BE2C (cell line): ENCODE data around the gene BMPR1B.
"Not testable (repeated sequence)": the region's sequence is repeated elsewhere in the genome, so short reads cannot be mapped to it uniquely, and the experiment has no call there.

Experiments used
- DNase-seq: peaks from one replicate; pipeline ENCODE4 v3.0.0-alpha.2; 2020
- H3K27me3 ChIP-seq: fragments of 250-450 bp; sonication (Bioruptor Pico); 2 replicates; pipeline ENCODE4 v1.5.1; 2020; ENCODE audit warnings: mild to moderate bottlenecking
- H3K36me3 ChIP-seq: fragments of 250-450 bp; sonication (Bioruptor Pico); 2 replicates; pipeline ENCODE4 v1.5.1; 2020; ENCODE audit warnings: mild to moderate bottlenecking
- H3K4me1 ChIP-seq: fragments of 250-450 bp; sonication (Bioruptor Pico); 2 replicates; pipeline ENCODE4 v1.5.1; 2020
- H3K4me3 ChIP-seq: 2 replicates; pipeline ENCODE4 v1.5.1; 2011; ENCODE audit warnings: low read depth, low read length
- H3K9me3 ChIP-seq: fragments of 250-450 bp; sonication (Bioruptor Pico); 2 replicates; pipeline ENCODE4 v1.5.1; 2020
- TF ChIP-seq, protein P1 (sequence below): IDR thresholded peaks from 2 replicates; pipeline ENCODE4 v1.5.1; 2012; ENCODE audit warnings: mild to moderate bottlenecking, low read depth, low read length

BMPR1B gene

DNA sequence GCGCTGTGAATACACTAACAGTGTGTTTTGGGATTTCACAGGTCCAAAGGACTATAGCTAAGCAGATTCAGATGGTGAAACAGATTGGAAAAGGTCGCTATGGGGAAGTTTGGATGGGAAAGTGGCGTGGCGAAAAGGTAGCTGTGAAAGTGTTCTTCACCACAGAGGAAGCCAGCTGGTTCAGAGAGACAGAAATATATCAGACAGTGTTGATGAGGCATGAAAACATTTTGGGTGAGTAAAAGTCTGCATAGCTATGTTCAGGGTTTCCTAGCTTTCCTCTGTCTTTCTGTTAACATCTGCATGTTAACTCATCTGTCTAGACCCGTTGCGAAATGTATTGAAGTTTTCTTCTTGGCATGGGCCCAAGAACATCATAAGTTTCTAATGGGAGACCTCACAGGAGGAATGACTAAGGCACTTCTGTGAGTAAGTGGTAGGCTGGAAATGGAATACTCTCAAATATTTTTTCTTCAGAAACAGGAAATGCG, 372.1 kb downstream of the BMPR1B start:
- no peaks in the 10 kb centered on the region for H3K9me3 ChIP-seq
- TF ChIP-seq, protein P1, sequence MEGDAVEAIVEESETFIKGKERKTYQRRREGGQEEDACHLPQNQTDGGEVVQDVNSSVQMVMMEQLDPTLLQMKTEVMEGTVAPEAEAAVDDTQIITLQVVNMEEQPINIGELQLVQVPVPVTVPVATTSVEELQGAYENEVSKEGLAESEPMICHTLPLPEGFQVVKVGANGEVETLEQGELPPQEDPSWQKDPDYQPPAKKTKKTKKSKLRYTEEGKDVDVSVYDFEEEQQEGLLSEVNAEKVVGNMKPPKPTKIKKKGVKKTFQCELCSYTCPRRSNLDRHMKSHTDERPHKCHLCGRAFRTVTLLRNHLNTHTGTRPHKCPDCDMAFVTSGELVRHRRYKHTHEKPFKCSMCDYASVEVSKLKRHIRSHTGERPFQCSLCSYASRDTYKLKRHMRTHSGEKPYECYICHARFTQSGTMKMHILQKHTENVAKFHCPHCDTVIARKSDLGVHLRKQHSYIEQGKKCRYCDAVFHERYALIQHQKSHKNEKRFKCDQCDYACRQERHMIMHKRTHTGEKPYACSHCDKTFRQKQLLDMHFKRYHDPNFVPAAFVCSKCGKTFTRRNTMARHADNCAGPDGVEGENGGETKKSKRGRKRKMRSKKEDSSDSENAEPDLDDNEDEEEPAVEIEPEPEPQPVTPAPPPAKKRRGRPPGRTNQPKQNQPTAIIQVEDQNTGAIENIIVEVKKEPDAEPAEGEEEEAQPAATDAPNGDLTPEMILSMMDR = no peak
- H3K36me3 ChIP-seq = peaks cover 4% of the 10 kb centered on the region
- peaks cover 3% of the 10 kb centered on the region for H3K4me1 ChIP-seq
- DNase-seq = no peak
- H3K4me3 ChIP-seq = no peak overlapping the region
- no peaks in the 10 kb centered on the region for H3K27me3 ChIP-seq

DNA sequence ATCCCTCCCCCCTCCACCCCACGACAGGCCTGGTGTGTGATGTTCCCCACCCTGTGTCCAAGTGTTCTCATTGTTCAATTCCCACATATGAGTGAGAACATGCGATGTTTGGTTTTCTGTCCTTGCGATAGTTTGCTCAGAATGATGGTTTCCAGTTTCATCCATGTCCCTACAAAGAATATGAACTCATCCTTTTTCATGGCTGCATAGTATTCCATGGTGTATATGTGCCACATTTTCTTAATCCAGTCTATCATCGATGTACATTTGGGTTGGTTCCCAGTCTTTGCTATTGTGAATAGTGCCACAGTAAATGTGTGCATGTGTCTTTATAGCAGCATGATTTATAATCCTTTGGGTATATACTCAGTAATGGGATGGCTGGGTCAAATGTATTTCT, 376.3 kb downstream of the BMPR1B start:
- not testable (repeated sequence) for H3K36me3 ChIP-seq, H3K4me1 ChIP-seq, H3K27me3 ChIP-seq, DNase-seq, H3K9me3 ChIP-seq, H3K4me3 ChIP-seq

DNA sequence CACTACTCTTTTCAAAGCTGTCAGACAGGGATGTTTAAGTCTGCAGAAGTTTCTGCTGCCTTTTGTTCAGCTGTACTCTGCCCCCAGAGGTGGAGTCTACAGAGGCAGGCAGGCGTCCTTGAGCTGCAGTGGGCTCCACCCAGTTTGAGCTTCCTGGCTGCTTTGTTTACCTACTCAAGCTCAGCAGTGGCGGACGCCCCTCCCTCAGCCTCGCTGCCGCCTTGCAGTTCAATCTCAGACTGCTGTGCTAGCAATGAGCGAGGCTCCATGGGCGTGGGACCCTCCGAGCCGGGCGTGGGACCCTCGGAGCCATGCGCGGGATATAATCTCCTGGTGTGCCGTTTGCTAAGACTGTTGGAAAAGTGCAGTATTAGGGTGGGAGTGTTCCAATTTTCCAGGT, 381.7 kb downstream of the BMPR1B start:
- peaks cover 14% of the 10 kb centered on the region for H3K36me3 ChIP-seq
- not testable (repeated sequence) for DNase-seq, H3K27me3 ChIP-seq, H3K4me1 ChIP-seq, H3K9me3 ChIP-seq, H3K4me3 ChIP-seq

DNA sequence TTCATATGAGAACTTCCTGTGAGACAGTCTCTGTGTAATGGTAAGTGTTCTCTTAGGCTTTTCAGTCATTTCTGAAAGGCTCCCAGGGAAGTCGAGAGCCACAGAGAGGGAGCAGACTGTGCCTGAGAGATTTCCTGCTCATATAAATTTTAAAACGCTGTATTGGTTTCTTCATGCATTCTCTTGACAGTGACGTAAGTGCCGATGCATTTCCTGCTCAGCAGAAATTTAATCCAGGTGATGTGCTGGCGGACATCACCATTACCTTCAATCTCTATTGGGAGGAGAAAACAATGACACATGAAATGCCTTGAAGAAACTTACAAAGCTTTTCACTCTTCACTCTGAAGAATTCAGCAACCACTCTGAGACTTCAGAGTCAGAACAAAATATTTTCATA, 383.6 kb downstream of the BMPR1B start:
- Histone ChIP-seq H3K27me3 (no peaks in the 10 kb centered on the region), H3K4me1 (peaks cover 3% of the 10 kb centered on the region), H3K9me3 (peaks cover 4% of the 10 kb centered on the region; the same call in 1 of the 2 replicates), H3K4me3 (no peak overlapping the region), H3K36me3 (peaks cover 14% of the 10 kb centered on the region)
- TF ChIP-seq, protein P1 = no peak
- DNase-seq = no peak

DNA sequence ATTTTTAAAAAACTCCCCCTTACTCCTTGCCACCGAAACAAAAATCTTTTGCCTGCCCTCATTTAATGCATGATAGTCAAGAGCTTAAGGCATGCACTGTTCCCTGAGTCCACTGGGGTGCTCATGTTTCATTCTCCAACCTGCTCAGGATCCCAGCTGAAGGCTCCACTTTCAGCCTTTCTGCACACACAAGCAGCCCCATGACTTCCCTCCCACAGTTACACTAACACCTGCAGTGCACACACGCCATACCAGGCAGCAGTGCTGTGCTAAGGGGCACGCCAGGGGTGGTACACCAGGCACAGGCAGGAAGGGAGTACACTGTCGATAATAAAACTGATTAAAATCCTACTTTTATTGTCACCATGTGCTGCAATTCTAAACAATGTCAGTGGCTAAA, 385.2 kb downstream of the BMPR1B start:
- no peak overlapping the region for H3K4me3 ChIP-seq
- peaks cover 14% of the 10 kb centered on the region for H3K36me3 ChIP-seq
- H3K9me3 ChIP-seq = peaks cover 4% of the 10 kb centered on the region; the same call in 1 of the 2 replicates
- peaks cover 3% of the 10 kb centered on the region for H3K4me1 ChIP-seq
- TF ChIP-seq, protein P1 = 0 out of 2 replicates have a peak, but pooled peaks have one; percentile 11
- DNase-seq = no peak
- no peaks in the 10 kb centered on the region for H3K27me3 ChIP-seq

DNA sequence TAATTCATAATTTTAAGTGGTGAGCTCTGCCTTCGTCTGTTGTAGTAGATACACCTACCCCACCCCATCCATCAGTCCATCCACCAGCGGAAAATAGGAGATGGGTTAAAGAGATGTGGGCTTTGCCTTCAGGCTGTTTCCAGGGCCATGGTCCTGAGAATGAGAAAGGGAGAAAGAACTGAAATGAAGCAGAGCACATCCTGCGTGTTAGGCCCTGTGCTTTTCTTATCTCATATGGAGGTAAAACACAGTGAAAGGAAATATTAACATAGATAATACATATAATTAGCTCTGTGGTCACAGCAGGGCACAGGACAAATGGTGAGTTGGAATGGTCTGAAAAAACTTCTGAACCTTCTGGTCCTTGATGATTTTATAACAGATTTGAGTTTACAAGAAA, 393.5 kb downstream of the BMPR1B start:
- DNase-seq = peak; percentile 71
- H3K9me3 ChIP-seq = no peaks in the 10 kb centered on the region
- no peaks in the 10 kb centered on the region for H3K36me3 ChIP-seq
- H3K4me3 ChIP-seq = no peak overlapping the region
- TF ChIP-seq, protein P1 = no peak
- H3K27me3 ChIP-seq = no peaks in the 10 kb centered on the region
- peaks cover 20% of the 10 kb centered on the region for H3K4me1 ChIP-seq

DNA sequence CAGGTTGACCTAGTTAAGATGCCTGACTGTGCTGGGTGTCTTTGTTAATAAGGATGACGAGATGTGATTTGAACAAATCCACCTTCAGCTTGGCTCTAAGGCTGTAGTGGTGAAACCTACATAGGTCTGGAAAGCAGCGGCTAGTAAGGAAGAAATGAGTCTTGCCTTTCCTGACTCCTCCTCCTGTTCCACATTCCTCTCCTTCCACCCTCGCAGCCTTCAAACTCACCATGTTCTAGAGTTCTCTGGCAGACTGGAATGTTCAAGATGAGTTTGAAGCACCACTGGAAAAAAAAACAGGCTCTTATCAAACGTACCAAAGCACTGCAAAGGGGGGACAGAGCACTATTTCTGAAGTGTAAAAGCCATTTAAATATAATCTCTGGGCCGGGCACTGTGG, 395.4 kb downstream of the BMPR1B start:
- Histone ChIP-seq H3K4me1 (peaks cover 20% of the 10 kb centered on the region), H3K36me3 (no peaks in the 10 kb centered on the region), H3K9me3 (no peaks in the 10 kb centered on the region), H3K4me3 (no peak overlapping the region), H3K27me3 (no peaks in the 10 kb centered on the region)
- TF ChIP-seq, protein P1 = no peak
- DNase-seq = no peak
